ENCODE measurements around the gene NUP153.
"Not testable (repeated sequence)": the region's sequence is repeated elsewhere in the genome, so short reads cannot be mapped to it uniquely, and the experiment has no call there.

The NUP153 gene

GRCh38 chr6:17714177-17714576 lies 7.5 kb upstream of the NUP153 start:
- no peak for DNase-seq (ENCODE audit: low read depth)

- no peak for DNase-seq (ENCODE audit: low read depth)
Observed at GRCh38 chr6:17712576-17712975, 5.9 kb upstream of the NUP153 start.

- DNase-seq (ENCODE audit: low read depth): no peak
Observed at GRCh38 chr6:17710331-17710730, 3.6 kb upstream of the NUP153 start.

GRCh38 chr6:17709476-17709875 lies 2.8 kb upstream of the NUP153 start:
- no peak for DNase-seq (ENCODE audit: low read depth)

- DNase-seq (ENCODE audit: low read depth): not testable (repeated sequence)
Observed at GRCh38 chr6:17708035-17708434, 1.3 kb upstream of the NUP153 start.

- no peak for DNase-seq (ENCODE audit: low read depth)
Observed at GRCh38 chr6:17707371-17707651, 586 bp upstream of the NUP153 start.

GRCh38 chr6:17705778-17706579 lies 746 bp downstream of the NUP153 start:
- DNase-seq (ENCODE audit: low read depth): peak; percentile 51

- DNase-seq (ENCODE audit: low read depth): peak; percentile 56
Observed at GRCh38 chr6:17705428-17705777, 1.3 kb downstream of the NUP153 start.

GRCh38 chr6:17703256-17703694 lies 3.5 kb downstream of the NUP153 start:
- DNase-seq (ENCODE audit: low read depth): peak; percentile 31

- DNase-seq (ENCODE audit: low read depth): no peak
Observed at GRCh38 chr6:17700421-17701416, 6.0 kb downstream of the NUP153 start.

- DNase-seq (ENCODE audit: low read depth): no peak
Observed at GRCh38 chr6:17691925-17692538, 14.7 kb downstream of the NUP153 start.

- DNase-seq (ENCODE audit: low read depth): no peak
Observed at GRCh38 chr6:17688481-17688880, 18.2 kb downstream of the NUP153 start.

- DNase-seq (ENCODE audit: low read depth): no peak
Observed at GRCh38 chr6:17687136-17687535, 19.6 kb downstream of the NUP153 start.

- DNase-seq (ENCODE audit: low read depth): no peak
Observed at GRCh38 chr6:17684134-17684533, 22.6 kb downstream of the NUP153 start.

- DNase-seq (ENCODE audit: low read depth): no peak
Observed at GRCh38 chr6:17683428-17683827, 23.3 kb downstream of the NUP153 start.

GRCh38 chr6:17679726-17680125 lies 27.0 kb downstream of the NUP153 start:
- DNase-seq (ENCODE audit: low read depth): no peak

GRCh38 chr6:17677602-17678001 lies 29.1 kb downstream of the NUP153 start:
- no peak for DNase-seq (ENCODE audit: low read depth)

- no peak for DNase-seq (ENCODE audit: low read depth)
Observed at GRCh38 chr6:17673543-17674254, 33.0 kb downstream of the NUP153 start.

- DNase-seq (ENCODE audit: low read depth): no peak
Observed at GRCh38 chr6:17672064-17672718, 34.5 kb downstream of the NUP153 start.

GRCh38 chr6:17666646-17667045 lies 40.1 kb downstream of the NUP153 start:
- no peak for DNase-seq (ENCODE audit: low read depth)

- no peak for DNase-seq (ENCODE audit: low read depth)
Observed at GRCh38 chr6:17665132-17665531, 41.6 kb downstream of the NUP153 start.

GRCh38 chr6:17663226-17663625 lies 43.5 kb downstream of the NUP153 start:
- DNase-seq (ENCODE audit: low read depth): no peak
